ENCODE data around the gene BHLHA15. TPM values are rescaled to one million over a fixed set of nuclear protein-coding genes. Genes with fewer than 3 reads are reported as not detected.

The BHLHA15 gene
- total and polyA plus RNA-seq, 2 experiments from 2014 or later, result 0.39 to 2.3 TPM

DNA sequence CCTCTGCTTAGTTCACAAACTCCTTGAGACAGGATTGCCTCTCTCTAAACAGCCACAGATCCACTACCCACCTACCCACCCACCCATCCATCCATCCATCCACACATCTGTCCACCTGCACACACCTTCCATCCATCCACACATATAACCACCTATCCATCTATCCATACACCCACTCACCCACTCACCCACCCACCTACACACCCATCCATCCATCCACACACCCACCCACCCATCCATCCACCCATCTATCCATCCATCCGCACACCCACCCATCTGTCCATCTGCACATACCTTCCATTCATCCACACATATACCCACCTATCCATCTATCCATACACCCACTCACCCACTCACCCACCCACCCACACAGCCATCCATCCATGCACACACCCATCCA, 31.1 kb downstream of the BHLHA15 start:
- H3K9me2 ChIP-seq (replicated peaks; ENCODE audit: insufficient read depth), result no peaks in the 10 kb centered on the region
- H4K20me1 ChIP-seq (ENCODE audit: insufficient read depth, poor library complexity, severe bottlenecking), result no peaks in the 10 kb centered on the region
- no peak overlapping the region for H3K4me2 ChIP-seq
- no peak overlapping the region for H2AFZ ChIP-seq
- no peak for DNase-seq (ENCODE audit: low spot score)
- no peaks in the 10 kb centered on the region for H3K4me1 ChIP-seq (ENCODE audit: insufficient read depth)
- H3K4me3 ChIP-seq, result no peak overlapping the region
- no peaks in the 10 kb centered on the region for H3K27me3 ChIP-seq
- no peaks in the 10 kb centered on the region for H3K79me2 ChIP-seq
- TF ChIP-seq EZH2 (IDR thresholded peaks at IDR 0.05; ENCODE audit: borderline replicate concordance) (no peak), EZH2phosphoT487 (IDR thresholded peaks at IDR 0.05; ENCODE audit: low read depth, severe bottlenecking, unreplicated experiment) (no peak)
- TF ChIP-seq, protein P1, sequence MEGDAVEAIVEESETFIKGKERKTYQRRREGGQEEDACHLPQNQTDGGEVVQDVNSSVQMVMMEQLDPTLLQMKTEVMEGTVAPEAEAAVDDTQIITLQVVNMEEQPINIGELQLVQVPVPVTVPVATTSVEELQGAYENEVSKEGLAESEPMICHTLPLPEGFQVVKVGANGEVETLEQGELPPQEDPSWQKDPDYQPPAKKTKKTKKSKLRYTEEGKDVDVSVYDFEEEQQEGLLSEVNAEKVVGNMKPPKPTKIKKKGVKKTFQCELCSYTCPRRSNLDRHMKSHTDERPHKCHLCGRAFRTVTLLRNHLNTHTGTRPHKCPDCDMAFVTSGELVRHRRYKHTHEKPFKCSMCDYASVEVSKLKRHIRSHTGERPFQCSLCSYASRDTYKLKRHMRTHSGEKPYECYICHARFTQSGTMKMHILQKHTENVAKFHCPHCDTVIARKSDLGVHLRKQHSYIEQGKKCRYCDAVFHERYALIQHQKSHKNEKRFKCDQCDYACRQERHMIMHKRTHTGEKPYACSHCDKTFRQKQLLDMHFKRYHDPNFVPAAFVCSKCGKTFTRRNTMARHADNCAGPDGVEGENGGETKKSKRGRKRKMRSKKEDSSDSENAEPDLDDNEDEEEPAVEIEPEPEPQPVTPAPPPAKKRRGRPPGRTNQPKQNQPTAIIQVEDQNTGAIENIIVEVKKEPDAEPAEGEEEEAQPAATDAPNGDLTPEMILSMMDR (IDR thresholded peaks at IDR 0.05; ENCODE audit: poor library complexity), result no peak
- no peaks in the 10 kb centered on the region for H3K36me3 ChIP-seq (replicated peaks; ENCODE audit: insufficient read depth, low read depth)
- H3K9me3 ChIP-seq (ENCODE audit: low read depth), result no peaks in the 10 kb centered on the region
- H3K27ac ChIP-seq, result no peak overlapping the region
- no CpG with 5 or more reads among the region's 1 CpG for WGBS (ENCODE audit: low lambda C conversion rate, missing lambda C conversion rate)

DNA sequence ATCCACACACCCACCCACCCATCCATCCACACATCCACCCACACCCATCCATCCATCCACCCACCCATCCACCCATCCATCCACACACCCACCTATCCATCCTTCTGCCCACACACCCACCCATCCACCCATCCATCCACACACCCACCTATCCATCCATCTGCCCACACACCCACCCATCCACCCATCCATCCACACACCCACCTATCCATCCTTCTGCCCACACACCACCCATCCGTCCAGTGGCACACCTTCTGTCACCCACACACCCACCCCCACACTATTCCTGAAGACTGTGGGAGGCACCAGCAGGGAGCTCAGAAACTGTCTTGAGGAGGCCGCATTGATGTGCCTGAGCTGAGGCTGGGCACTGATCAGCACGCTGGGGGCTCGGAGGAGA, 31.7 kb downstream of the BHLHA15 start:
- Histone ChIP-seq H3K36me3 (replicated peaks; ENCODE audit: insufficient read depth, low read depth) (no peaks in the 10 kb centered on the region), H3K9me3 (ENCODE audit: low read depth) (no peaks in the 10 kb centered on the region), H3K4me2 (no peak overlapping the region), H3K27me3 (no peaks in the 10 kb centered on the region), H3K9me2 (replicated peaks; ENCODE audit: insufficient read depth) (no peaks in the 10 kb centered on the region), H3K79me2 (no peaks in the 10 kb centered on the region), H3K4me3 (no peak overlapping the region), H4K20me1 (ENCODE audit: insufficient read depth, poor library complexity, severe bottlenecking) (no peaks in the 10 kb centered on the region), H3K4me1 (ENCODE audit: insufficient read depth) (no peaks in the 10 kb centered on the region), H3K27ac (no peak overlapping the region), H2AFZ (no peak overlapping the region)
- TF ChIP-seq, protein P1 (IDR thresholded peaks at IDR 0.05; ENCODE audit: poor library complexity), result no peak
- TF ChIP-seq EZH2 (IDR thresholded peaks at IDR 0.05; ENCODE audit: borderline replicate concordance) (no peak), EZH2phosphoT487 (IDR thresholded peaks at IDR 0.05; ENCODE audit: low read depth, severe bottlenecking, unreplicated experiment) (no peak)
- 96% methylated on average over 4 of the region's 4 CpGs for WGBS (ENCODE audit: low lambda C conversion rate, missing lambda C conversion rate)
- DNase-seq (ENCODE audit: low spot score), result no peak

DNA sequence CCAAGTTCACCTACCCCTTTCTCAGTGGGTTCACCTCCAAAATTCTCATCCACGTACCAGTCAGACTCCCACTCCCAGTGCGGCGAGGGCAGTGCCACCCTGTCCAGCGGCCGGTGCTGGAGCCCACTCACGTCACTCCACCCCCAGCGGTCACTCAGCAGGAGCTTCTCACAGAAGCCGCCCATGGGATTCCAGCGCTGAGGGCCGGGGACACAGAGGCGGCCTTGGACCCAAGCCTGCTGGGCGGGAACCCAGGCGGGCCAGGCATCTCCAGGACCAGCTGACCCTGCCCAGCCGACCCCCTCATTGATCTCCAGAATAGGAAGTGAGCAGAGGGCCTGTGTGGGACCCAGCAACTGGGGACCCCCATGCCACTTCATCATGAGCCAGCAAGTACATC, 33.6 kb downstream of the BHLHA15 start:
- Histone ChIP-seq H3K79me2 (peaks cover 5% of the 10 kb centered on the region), H3K36me3 (replicated peaks; ENCODE audit: insufficient read depth, low read depth) (no peaks in the 10 kb centered on the region), H2AFZ (no peak overlapping the region), H3K27me3 (no peaks in the 10 kb centered on the region), H3K9me3 (ENCODE audit: low read depth) (no peaks in the 10 kb centered on the region), H3K9me2 (replicated peaks; ENCODE audit: insufficient read depth) (no peaks in the 10 kb centered on the region), H3K4me3 (no peak overlapping the region), H3K27ac (no peak overlapping the region), H3K4me2 (no peak overlapping the region), H4K20me1 (ENCODE audit: insufficient read depth, poor library complexity, severe bottlenecking) (no peaks in the 10 kb centered on the region), H3K4me1 (ENCODE audit: insufficient read depth) (no peaks in the 10 kb centered on the region)
- WGBS (ENCODE audit: low lambda C conversion rate, missing lambda C conversion rate), result 98% methylated on average over 14 of the region's 14 CpGs
- TF ChIP-seq EZH2phosphoT487 (IDR thresholded peaks at IDR 0.05; ENCODE audit: low read depth, severe bottlenecking, unreplicated experiment), result no peak
- TF ChIP-seq, protein P1 (IDR thresholded peaks at IDR 0.05; ENCODE audit: poor library complexity), result no peak
- no peak for TF ChIP-seq EZH2 (IDR thresholded peaks at IDR 0.05; ENCODE audit: borderline replicate concordance)
- no peak for DNase-seq (ENCODE audit: low spot score)

DNA sequence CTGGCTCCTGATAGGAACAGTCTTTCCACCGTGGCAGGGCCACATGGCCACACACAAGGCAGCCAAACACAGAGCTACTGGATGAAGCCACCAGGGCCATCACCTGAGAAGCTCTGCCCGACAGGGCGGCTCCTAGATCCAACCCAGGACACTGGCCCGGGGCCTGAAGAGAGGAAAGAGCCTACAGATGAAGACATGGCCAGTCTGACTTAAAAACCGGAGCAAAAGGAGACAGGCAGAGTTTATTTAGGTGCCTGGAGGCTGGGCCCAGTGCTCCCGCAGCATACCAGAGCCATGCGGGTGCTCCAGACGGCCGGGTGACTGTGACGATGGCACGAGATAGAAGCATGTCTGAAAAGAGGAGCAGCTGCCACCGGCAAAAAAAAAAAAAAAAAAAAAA, 36.9 kb downstream of the BHLHA15 start:
- Histone ChIP-seq H3K4me1 (ENCODE audit: insufficient read depth) (peaks cover 13% of the 10 kb centered on the region), H3K27ac (no peak overlapping the region)

More for the DNA sequence above, 36.9 kb downstream of the BHLHA15 start:
- no peaks in the 10 kb centered on the region for H4K20me1 ChIP-seq (ENCODE audit: insufficient read depth, poor library complexity, severe bottlenecking)
- no peak for DNase-seq (ENCODE audit: low spot score)
- no peaks in the 10 kb centered on the region for H3K9me2 ChIP-seq (replicated peaks; ENCODE audit: insufficient read depth)
- no peak overlapping the region for H3K4me2 ChIP-seq
- no peak for TF ChIP-seq EZH2 (IDR thresholded peaks at IDR 0.05; ENCODE audit: borderline replicate concordance)
- TF ChIP-seq EZH2phosphoT487 (IDR thresholded peaks at IDR 0.05; ENCODE audit: low read depth, severe bottlenecking, unreplicated experiment), result no peak
- TF ChIP-seq, protein P1 (IDR thresholded peaks at IDR 0.05; ENCODE audit: poor library complexity), result no peak
- WGBS (ENCODE audit: low lambda C conversion rate, missing lambda C conversion rate), result 96% methylated on average over 11 of the region's 12 CpGs
- no peak overlapping the region for H2AFZ ChIP-seq
- no peaks in the 10 kb centered on the region for H3K27me3 ChIP-seq
- no peak overlapping the region for H3K4me3 ChIP-seq
- no peaks in the 10 kb centered on the region for H3K36me3 ChIP-seq (replicated peaks; ENCODE audit: insufficient read depth, low read depth)
- no peaks in the 10 kb centered on the region for H3K9me3 ChIP-seq (ENCODE audit: low read depth)
- peaks cover 21% of the 10 kb centered on the region for H3K79me2 ChIP-seq

Data from hepatocyte (in vitro differentiated cells).